Esophagus muscularis mucosa (tissue), 4 donors: ENCODE results near the gene PKP4. TPM values are rescaled to one million over a fixed set of nuclear protein-coding genes. Genes with fewer than 3 reads are reported as not detected.
A peak's percentile ranks its signal among the peaks of the same experiment; 100 is the strongest.

ENCODE experiments used
- DNase-seq: peaks from one replicate; pipeline ENCODE4 v3.0.0-alpha.2; 2017; ENCODE audit errors: extremely low spot score
- H3K27ac ChIP-seq, 4 donors: fragments of 200-600 bp; sonication (generic); replicated peaks in 1 of 4; 1 replicate in 3 of 4; 2 replicates in 1 of 4; pipeline ENCODE4 v1.5.1; 2016 to 2019; ENCODE audit warnings: mild to moderate bottlenecking in 1 of 4
- H3K27me3 ChIP-seq, 4 donors: fragments of 200-600 bp; sonication (generic); one replicate each; pipeline versions ENCODE4 v1.5.1 to v1.6.0; 2016 to 2019
- H3K36me3 ChIP-seq, 4 donors: fragments of 200-600 bp; sonication (generic); one replicate each; pipeline ENCODE4 v1.5.1; 2016 to 2019
- H3K4me1 ChIP-seq, 4 donors: fragments of 200-600 bp; sonication (generic); one replicate each; pipeline ENCODE4 v1.5.1; 2016 to 2019
- H3K4me3 ChIP-seq, 4 donors: fragments of 200-600 bp; sonication (generic); 1 replicate in 2 of 4; 2 replicates in 2 of 4; pipeline ENCODE4 v1.5.1; 2016 to 2019; ENCODE audit warnings: mild to moderate bottlenecking in 4 of 4, moderate library complexity in 1 of 4
- H3K9me3 ChIP-seq, 4 donors: fragments of 200-600 bp; sonication (generic); 1 replicate in 3 of 4; 2 replicates in 1 of 4; pipeline ENCODE4 v1.5.1; 2016 to 2019
- EP300 ChIP-seq: sonication (generic); formaldehyde crosslinking; IDR thresholded peaks from one replicate; pipeline ENCODE4 v1.6.1; 2017; ENCODE audit warnings: antibody characterized with exemption
- POLR2A ChIP-seq: fragments of 450-650 bp; IDR thresholded peaks from one replicate; pipeline ENCODE4 v1.6.1; 2017; ENCODE audit warnings: antibody characterized with exemption, moderate library complexity, mild to moderate bottlenecking, low read depth
- POLR2AphosphoS5 ChIP-seq, 2 donors: sonication (generic); formaldehyde crosslinking; IDR thresholded peaks; one replicate each; pipeline ENCODE4 v1.6.1; 2017; ENCODE audit warnings: antibody characterized with exemption in 2 of 2
- WGBS: methylation state at CpG from one replicate; pipeline ENCODE4 v1.1.5; 2018; 5-methylcytosine and 5-hydroxymethylcytosine counted together
- intact Hi-C: fragments of 100-400 bp; cut with DNase I; formaldehyde crosslinking; loops from one replicate; pipeline ENCODE4 v1.15.1; 2023
- total RNA-seq, 4 donors: library from RNA; depleted of rRNA; stranded (reverse); fragments of >200 nt; gene quantifications; one replicate each; pipeline versions ENCODE4 v1.1.0 to v1.2.1, GENCODE V29; 2016
- TF ChIP-seq, protein P1 (sequence below), 3 experiments: fragments of 200-600 bp in 2 of 3; fragments of 450-650 bp in 1 of 3; sonication (generic) in 2 of 3; IDR thresholded peaks; one replicate each; pipeline ENCODE4 v1.5.1; 2017 to 2019; ENCODE audit warnings: antibody characterized with exemption in 3 of 3, mild to moderate bottlenecking in 2 of 3, moderate library complexity in 1 of 3

Gene PKP4
- total RNA-seq, 4 donors from 2014 or later, result 79.7 to 131 (median 93.0) TPM

DNA sequence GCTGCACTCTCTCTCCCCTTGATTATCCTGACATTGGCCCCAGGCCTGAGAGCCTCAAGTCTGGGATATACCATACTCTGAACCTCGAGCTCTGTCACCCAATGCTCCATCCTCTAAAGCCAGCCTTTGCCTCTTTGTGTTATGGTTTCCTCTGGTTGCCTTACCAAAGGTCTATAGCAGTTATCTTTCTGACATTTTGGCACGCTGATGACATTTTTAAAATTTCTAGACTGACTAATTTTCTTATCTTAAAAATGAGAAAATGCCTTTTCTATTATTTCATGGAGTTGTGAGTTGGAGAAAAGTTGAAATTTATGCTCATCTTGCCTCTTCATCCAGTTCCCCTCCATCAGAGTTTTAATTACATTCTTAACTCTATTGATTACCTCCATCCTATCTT is 62.7 kb downstream of the PKP4 start:
- Histone ChIP-seq H3K27ac (no peak overlapping the region), H3K27me3 (no peaks in the 10 kb centered on the region), H3K36me3 (no peaks in the 10 kb centered on the region), H3K4me1 (peaks cover 0 to 24% (median 18%) of the 10 kb centered on the region in 4 donors), H3K9me3 (no peaks in the 10 kb centered on the region), H3K4me3 (no peak overlapping the region)
- no peak for DNase-seq
- TF ChIP-seq POLR2AphosphoS5 (IDR thresholded peaks at IDR 0.05) (no peak), POLR2A (no peak), EP300 (no peak)
- TF ChIP-seq, protein P1, sequence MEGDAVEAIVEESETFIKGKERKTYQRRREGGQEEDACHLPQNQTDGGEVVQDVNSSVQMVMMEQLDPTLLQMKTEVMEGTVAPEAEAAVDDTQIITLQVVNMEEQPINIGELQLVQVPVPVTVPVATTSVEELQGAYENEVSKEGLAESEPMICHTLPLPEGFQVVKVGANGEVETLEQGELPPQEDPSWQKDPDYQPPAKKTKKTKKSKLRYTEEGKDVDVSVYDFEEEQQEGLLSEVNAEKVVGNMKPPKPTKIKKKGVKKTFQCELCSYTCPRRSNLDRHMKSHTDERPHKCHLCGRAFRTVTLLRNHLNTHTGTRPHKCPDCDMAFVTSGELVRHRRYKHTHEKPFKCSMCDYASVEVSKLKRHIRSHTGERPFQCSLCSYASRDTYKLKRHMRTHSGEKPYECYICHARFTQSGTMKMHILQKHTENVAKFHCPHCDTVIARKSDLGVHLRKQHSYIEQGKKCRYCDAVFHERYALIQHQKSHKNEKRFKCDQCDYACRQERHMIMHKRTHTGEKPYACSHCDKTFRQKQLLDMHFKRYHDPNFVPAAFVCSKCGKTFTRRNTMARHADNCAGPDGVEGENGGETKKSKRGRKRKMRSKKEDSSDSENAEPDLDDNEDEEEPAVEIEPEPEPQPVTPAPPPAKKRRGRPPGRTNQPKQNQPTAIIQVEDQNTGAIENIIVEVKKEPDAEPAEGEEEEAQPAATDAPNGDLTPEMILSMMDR (IDR thresholded peaks at IDR 0.05), result no peak
- WGBS, result 85% methylated on average over 2 of the region's 2 CpGs
- intact Hi-C loops, result no loop called here

DNA sequence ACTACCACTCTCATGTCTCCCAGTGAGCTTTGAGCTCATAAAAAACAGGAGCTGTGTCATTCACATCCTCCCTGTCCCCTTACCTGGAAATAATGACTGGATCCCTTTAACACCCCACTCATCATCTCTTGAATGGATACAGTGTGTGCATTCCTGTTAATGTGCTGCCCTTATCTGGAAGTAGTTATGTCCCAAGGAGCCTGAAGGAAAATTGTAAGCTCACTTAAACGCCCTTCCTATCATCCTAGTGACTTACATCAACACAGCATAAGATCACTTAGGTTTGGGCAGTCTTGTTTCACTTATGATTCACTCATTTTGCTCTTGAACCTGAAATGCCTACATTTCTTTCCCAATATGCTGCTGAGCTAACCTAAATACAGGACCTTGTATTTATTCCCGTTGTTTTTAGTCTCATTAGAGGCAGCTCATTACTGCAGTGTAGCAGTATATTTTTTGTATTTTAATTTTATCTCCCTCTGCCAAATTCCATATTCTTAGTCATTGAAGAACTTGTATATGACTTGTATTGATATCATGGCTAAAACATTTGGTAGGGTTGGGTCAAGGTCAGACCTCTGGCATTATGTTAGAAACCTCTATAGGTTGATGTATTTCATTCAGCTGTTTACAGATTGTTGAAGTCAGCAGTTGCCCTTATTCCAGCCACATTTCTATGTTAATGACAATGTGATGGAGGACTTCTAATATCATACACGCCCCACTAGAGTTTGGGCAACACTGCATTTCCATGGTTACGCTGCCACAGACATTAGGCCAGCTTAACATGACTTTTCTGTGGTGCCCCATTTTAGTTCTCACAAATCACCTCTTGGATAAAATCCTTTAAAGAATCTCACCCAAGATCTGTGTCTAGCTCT is 72.9 kb downstream of the PKP4 start:
- no peaks in the 10 kb centered on the region for H3K27me3 ChIP-seq
- H3K4me3 ChIP-seq, result no peak overlapping the region
- no peak for TF ChIP-seq POLR2A
- TF ChIP-seq, protein P1 (IDR thresholded peaks at IDR 0.05), result no peak
- peak in 1 of 2 donors; percentile 31 for TF ChIP-seq POLR2AphosphoS5 (IDR thresholded peaks at IDR 0.05)
- peak; percentile 27 for TF ChIP-seq EP300
- WGBS, result 80% methylated on average over 4 of the region's 4 CpGs
- peak overlapping the region; percentile 13 to 72 (median 32) for H3K27ac ChIP-seq
- H3K4me1 ChIP-seq, result peaks cover 0 to 37% (median 16%) of the 10 kb centered on the region in 4 donors
- no peaks in the 10 kb centered on the region for H3K36me3 ChIP-seq
- H3K9me3 ChIP-seq, result no peaks in the 10 kb centered on the region
- intact Hi-C loops, result no loop called here
- DNase-seq, result no peak

DNA sequence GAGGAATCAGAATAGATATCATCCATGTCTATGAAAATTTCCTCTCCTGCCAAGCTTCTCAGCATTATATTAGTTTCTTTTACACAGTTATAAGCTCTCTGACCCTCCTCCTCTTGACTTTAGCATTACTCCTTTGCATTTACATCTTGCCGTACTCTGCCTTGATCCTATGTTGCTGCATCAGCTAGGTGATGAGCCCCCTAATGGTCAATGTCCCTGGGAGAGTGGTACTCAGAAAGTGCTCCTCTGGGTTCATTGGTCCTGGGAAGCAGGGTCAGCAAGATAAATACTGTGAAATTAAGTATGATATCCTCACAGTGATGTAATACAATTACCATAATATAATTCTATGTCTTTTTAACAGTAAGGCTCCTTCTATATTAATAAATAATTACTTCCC is 74.1 kb downstream of the PKP4 start:
- TF ChIP-seq EP300 (no peak), POLR2AphosphoS5 (IDR thresholded peaks at IDR 0.05) (no peak), POLR2A (no peak)
- TF ChIP-seq, protein P1 (IDR thresholded peaks at IDR 0.05), result no peak
- intact Hi-C loops, result no loop called here

DNA sequence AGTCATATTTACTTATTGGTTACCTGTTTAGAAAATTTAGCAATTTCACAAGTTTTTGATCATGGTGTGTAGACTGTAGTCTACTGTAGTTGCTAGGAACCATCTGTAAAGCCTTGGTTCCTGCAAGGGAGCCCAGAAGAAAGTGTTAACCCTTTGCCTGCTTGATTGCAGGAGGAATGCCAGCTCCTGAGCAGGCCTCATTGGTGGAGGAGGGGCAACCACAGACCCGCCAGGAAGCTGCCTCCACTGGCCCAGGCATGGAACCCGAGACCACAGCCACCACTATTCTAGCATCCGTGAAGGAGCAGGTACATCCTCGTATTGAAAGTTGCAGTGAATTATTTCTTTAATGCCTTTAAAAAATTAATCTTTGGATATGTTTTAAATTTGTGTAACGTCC is 76.3 kb downstream of the PKP4 start:
- 99% methylated on average over 5 of the region's 5 CpGs for WGBS
- H3K4me3 ChIP-seq, result no peak overlapping the region
- H3K9me3 ChIP-seq, result no peaks in the 10 kb centered on the region
- TF ChIP-seq POLR2A, result no peak
- TF ChIP-seq, protein P1 (IDR thresholded peaks at IDR 0.05), result no peak
- TF ChIP-seq POLR2AphosphoS5 (IDR thresholded peaks at IDR 0.05), result no peak
- no peak for TF ChIP-seq EP300
- H3K4me1 ChIP-seq, result peaks cover 0 to 37% (median 16%) of the 10 kb centered on the region in 4 donors
- intact Hi-C loops, result no loop called here
- H3K36me3 ChIP-seq, result no peaks in the 10 kb centered on the region
- H3K27me3 ChIP-seq, result no peaks in the 10 kb centered on the region
- DNase-seq, result no peak
- no peak overlapping the region for H3K27ac ChIP-seq

More for the DNA sequence above, 74.1 kb downstream of the PKP4 start:
- no peak for DNase-seq
- peaks cover 0 to 37% (median 16%) of the 10 kb centered on the region in 4 donors for H3K4me1 ChIP-seq
- peak overlapping the region in 3 of 4 donors; percentile 44 to 57 (median 49) for H3K27ac ChIP-seq
- no peak overlapping the region for H3K4me3 ChIP-seq
- no peaks in the 10 kb centered on the region for H3K27me3 ChIP-seq
- no peaks in the 10 kb centered on the region for H3K36me3 ChIP-seq
- H3K9me3 ChIP-seq, result no peaks in the 10 kb centered on the region
- 85% methylated on average over 1 of the region's 1 CpG for WGBS
